Measurements from ENCODE around the gene XYLB. TPM values are rescaled to one million over a fixed set of nuclear protein-coding genes. Genes with fewer than 3 reads are reported as not detected.

Gene XYLB
- total RNA-seq, 2 donors from 2014 or later = 7.8 to 49.8 TPM

DNA sequence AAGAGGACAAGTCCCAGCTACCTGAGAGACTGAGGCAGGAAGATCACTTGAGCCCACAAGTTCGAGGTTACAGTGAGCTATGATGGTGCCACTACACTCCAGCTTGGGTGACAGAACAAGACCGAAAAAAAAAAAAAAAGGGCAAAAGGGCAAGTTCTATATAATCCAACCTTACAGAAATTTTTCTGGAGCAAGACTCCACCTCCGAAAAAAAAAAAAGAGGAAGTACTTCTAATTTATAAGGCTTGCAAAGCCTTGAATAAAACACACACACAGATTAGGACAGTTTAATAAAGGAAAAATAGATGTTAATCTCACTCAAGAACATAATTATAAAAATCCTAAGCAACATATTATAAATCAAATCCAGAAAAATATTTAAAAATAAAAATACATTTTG, 14.4 kb upstream of the XYLB start:
- no peaks in the 10 kb centered on the region for H3K36me3 ChIP-seq (replicated peaks in 1 of 2; ENCODE audit: insufficient read depth in 1 of 2, low read depth in 2 of 2)
- intact Hi-C loops (cut with DNase I) = no loop called here

DNA sequence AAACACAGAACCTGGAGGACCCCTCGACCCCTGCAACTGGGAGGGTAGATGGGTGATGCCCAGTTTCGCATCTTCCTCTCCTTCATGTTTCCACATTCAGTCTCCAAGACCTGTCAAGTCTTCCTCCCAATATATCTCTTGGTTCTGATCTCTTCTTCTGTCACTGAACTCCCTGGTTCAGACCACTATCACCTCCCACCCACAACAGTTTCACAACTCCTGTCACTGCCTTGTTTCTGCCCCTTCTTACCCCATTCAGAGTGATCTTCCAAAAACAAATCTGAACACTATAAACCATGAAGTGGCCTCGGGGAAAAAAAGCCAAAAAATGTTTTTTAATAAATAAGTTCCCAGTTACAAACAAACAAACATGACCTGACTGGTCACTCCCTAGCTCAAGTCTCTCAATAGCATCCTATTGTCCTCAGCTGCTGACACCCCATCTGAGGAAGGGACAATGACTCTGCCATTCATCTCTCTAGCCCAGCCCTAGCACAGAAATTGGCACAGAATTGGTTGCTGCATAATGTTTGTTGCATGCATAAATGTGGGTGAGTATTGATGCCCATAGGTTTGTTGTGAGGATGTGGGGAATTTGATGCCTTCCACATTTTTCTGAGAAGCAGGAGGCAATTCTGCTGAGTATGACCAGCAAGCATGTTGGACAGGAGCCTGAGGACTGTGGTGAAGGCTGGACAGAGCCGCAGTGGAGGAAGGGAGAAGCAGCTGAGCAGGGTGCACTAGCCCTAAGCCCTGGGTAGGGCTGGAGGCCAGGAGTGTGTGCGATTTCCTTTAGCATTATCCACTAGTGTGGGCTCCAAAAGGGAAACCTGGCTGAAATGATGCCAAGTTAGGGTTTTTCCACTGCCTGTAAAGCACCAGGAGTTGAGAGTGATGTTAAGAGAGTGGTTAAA, 12.2 kb upstream of the XYLB start:
- intact Hi-C loops (cut with DNase I) = no loop called here
- Histone ChIP-seq H3K9me3 (no peaks in the 10 kb centered on the region), H3K36me3 (replicated peaks in 1 of 2; ENCODE audit: insufficient read depth in 1 of 2, low read depth in 2 of 2) (no peaks in the 10 kb centered on the region), H3K4me1 (no peaks in the 10 kb centered on the region), H3K27ac (no peak overlapping the region), H3K4me3 (no peak overlapping the region), H3K27me3 (no peaks in the 10 kb centered on the region)
- TF ChIP-seq POLR2A (IDR thresholded peaks at IDR 0.05) = no peak
- TF ChIP-seq, protein P1, sequence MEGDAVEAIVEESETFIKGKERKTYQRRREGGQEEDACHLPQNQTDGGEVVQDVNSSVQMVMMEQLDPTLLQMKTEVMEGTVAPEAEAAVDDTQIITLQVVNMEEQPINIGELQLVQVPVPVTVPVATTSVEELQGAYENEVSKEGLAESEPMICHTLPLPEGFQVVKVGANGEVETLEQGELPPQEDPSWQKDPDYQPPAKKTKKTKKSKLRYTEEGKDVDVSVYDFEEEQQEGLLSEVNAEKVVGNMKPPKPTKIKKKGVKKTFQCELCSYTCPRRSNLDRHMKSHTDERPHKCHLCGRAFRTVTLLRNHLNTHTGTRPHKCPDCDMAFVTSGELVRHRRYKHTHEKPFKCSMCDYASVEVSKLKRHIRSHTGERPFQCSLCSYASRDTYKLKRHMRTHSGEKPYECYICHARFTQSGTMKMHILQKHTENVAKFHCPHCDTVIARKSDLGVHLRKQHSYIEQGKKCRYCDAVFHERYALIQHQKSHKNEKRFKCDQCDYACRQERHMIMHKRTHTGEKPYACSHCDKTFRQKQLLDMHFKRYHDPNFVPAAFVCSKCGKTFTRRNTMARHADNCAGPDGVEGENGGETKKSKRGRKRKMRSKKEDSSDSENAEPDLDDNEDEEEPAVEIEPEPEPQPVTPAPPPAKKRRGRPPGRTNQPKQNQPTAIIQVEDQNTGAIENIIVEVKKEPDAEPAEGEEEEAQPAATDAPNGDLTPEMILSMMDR (IDR thresholded peaks at IDR 0.05) = no peak
- DNase-seq = no peak
- ATAC-seq = no peak
- 48 to 64% methylated on average over 5 of the region's 5 CpGs for WGBS, 2 donors

More for the DNA sequence above, 14.4 kb upstream of the XYLB start:
- Histone ChIP-seq H3K4me3 (no peak overlapping the region), H3K9me3 (no peaks in the 10 kb centered on the region), H3K4me1 (no peaks in the 10 kb centered on the region), H3K27me3 (no peaks in the 10 kb centered on the region), H3K27ac (no peak overlapping the region)
- ATAC-seq (no peak), DNase-seq (no peak)
- no peak for TF ChIP-seq POLR2A (IDR thresholded peaks at IDR 0.05)
- TF ChIP-seq, protein P1 (IDR thresholded peaks at IDR 0.05) = no peak
- 48 to 57% methylated on average over 3 of the region's 3 CpGs for WGBS, 2 donors

DNA sequence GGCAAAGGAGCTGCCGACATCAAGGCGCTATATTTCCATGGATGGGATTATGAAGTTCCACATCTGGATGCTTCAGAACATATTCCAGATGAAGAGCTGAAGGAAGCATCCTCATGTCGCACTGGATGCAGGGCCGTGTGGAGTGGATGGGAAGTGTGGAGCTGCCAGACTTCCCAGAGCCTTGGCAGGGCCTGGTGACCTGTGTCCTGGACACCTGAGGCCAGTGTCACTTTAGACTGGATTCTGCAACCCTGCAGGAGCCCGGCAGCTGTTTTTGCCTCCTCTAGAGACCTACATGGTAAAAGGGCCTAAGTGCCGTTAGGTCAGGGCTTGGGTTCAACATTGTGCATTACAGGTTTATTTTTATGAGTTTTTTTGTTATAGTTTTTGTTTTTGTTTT, 11.3 kb upstream of the XYLB start:
- DNase-seq (no peak), ATAC-seq (no peak)
- no peaks in the 10 kb centered on the region for H3K9me3 ChIP-seq
- no peaks in the 10 kb centered on the region for H3K4me1 ChIP-seq
- intact Hi-C loops (cut with DNase I) = no loop called here
- no peak overlapping the region for H3K4me3 ChIP-seq
- H3K36me3 ChIP-seq (replicated peaks in 1 of 2; ENCODE audit: insufficient read depth in 1 of 2, low read depth in 2 of 2) = no peaks in the 10 kb centered on the region
- H3K27ac ChIP-seq = no peak overlapping the region
- 78 to 84% methylated on average over 6 of the region's 6 CpGs for WGBS, 2 donors
- H3K27me3 ChIP-seq = no peaks in the 10 kb centered on the region
- TF ChIP-seq POLR2A (IDR thresholded peaks at IDR 0.05) = no peak
- TF ChIP-seq, protein P1 (IDR thresholded peaks at IDR 0.05) = no peak

DNA sequence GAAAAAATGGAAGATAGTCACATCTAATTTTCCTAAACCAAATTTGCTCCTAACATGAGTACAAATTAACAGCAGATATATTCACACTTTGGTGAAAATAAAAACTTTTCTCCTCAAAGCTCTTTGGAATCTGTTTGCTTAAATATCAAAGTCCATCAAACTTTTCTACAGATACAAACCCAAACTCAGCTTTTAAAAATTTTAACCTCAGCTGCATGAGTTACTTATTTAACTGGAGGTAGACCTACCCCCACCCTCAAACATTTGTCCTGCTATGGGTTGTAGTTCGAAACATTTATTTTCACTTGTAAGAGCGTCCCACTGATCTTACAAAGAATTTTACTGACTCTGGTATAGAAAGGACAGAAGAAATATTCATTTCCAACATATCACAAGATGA, 8.9 kb upstream of the XYLB start:
- Histone ChIP-seq H3K9me3 (no peaks in the 10 kb centered on the region), H3K36me3 (replicated peaks in 1 of 2; ENCODE audit: insufficient read depth in 1 of 2, low read depth in 2 of 2) (no peaks in the 10 kb centered on the region), H3K4me1 (no peaks in the 10 kb centered on the region), H3K27me3 (no peaks in the 10 kb centered on the region), H3K4me3 (no peak overlapping the region), H3K27ac (no peak overlapping the region)
- WGBS, 2 donors = 71 to 88% methylated on average over 2 of the region's 2 CpGs
- TF ChIP-seq, protein P1 (IDR thresholded peaks at IDR 0.05) = no peak
- TF ChIP-seq POLR2A (IDR thresholded peaks at IDR 0.05) = no peak
- intact Hi-C loops (cut with DNase I) = no loop called here
- ATAC-seq = no peak
- DNase-seq = no peak
